GM19351 (cell line): ENCODE results near the gene UGT2B11.
"Not testable (repeated sequence)": the region's sequence is repeated elsewhere in the genome, so short reads cannot be mapped to it uniquely, and the experiment has no call there.

Source experiments
- ATAC-seq: cut with Tn5 transposase; IDR thresholded peaks from one replicate; pipeline ENCODE4 v1.9.1; 2021; ENCODE audit warnings: mild to moderate bottlenecking, moderate library complexity; ENCODE audit not compliant: unreplicated experiment

Gene UGT2B11

GRCh38 chr4:69214716-69215115 lies at the start of gene UGT2B11:
Gene UGT2B11, minus strand, starts transcription at chr4:69214748. Its CDS starts 26 bp downstream, at chr4:69214722.
- ATAC-seq, result no peak

DNA sequence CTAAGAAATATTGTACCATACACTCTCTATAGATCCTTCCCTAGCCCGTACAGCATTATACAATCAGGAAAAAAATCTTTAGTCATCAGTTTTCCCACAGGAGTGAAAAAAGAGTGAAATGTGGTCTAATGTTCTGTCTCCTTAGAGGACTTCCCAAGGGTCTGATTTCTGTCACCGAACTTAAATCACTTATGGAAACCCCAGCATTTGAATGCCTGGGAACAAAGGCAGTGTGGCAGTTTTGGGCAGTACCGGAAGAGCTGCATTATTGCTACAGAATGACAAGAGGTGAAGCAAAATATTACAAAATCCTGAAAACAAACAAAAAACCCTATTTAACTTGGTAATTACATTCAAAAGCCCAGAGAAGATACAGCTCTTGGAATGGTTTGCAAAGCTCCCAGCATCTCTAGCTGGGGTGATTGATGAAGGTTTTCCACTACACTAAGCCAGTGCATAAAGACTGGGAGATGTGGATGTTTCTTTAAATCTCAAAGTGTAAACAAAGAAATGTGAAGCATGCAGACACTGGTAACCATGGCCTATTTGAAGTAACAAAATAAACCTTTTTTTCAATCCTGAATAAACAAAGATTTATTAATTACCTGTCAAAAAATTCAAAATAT lies 38.7 kb upstream of the UGT2B11 start:
- not testable (repeated sequence) for ATAC-seq

GRCh38 chr4:69250884-69251283 lies 36.3 kb upstream of the UGT2B11 start:
- not testable (repeated sequence) for ATAC-seq

GRCh38 chr4:69242562-69243240 lies 28.2 kb upstream of the UGT2B11 start:
- ATAC-seq, result not testable (repeated sequence)

DNA sequence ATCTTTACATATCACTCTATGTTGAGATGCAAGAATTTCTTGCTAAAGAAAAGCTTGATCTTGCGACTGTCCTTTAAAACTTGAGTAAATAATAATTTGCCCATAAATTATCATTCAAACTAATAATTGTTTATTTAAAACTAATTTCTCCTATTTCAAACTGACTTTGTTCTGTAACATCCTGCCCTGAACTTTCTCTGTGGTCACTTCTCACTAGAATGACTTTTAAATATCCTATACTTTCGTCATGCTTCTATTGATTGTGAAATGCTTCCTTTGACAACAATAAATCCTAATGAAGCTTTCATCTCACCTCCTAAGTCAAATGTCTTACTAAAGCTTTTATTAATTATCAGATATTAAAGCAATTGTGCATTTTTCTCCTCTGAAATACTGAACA lies 27.2 kb upstream of the UGT2B11 start:
- ATAC-seq, result not testable (repeated sequence)

- not testable (repeated sequence) for ATAC-seq
These were observed 26.2 kb upstream of the UGT2B11 start for GRCh38 chr4:69240787-69241186.

- ATAC-seq, result no peak
These were observed 25.1 kb upstream of the UGT2B11 start for GRCh38 chr4:69239557-69240168.

DNA sequence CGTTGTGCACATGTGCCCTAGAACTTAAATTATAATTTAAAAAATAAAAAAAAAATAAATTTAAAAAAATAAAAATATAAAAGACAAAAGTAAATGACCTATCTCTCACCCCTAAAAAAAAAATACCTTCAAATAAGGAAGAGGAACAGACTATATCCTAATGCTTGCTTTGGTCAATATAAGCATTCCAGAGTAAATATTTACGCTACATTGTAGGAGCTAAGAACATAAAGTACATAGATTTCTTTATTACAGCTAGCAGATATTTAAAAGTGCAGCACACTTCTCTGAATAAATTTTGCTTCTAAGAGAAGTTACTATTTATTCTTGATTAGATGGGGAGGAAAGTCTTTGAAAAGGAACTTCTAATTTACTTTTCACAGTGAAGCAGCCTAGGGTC lies 24.5 kb upstream of the UGT2B11 start:
- ATAC-seq, result no peak

DNA sequence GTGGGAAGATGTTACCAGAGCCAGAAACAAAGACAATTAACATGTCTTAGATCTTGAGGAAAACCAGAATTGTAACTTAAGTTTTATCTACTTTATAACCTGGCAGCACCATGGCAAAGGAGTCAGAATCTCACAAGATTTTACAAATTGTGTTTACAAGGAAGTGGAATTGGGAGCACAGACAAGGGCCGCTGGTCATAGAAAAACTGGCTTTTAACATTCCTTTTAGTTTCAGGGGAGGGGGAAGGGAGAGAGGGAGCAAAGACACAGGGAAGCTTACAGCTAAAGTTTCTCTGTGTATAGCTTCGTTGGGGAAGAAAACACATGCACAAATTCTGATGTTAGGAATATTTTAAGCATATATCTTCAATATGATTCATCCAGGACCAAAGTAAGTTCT lies 10.3 kb upstream of the UGT2B11 start:
- no peak for ATAC-seq

DNA sequence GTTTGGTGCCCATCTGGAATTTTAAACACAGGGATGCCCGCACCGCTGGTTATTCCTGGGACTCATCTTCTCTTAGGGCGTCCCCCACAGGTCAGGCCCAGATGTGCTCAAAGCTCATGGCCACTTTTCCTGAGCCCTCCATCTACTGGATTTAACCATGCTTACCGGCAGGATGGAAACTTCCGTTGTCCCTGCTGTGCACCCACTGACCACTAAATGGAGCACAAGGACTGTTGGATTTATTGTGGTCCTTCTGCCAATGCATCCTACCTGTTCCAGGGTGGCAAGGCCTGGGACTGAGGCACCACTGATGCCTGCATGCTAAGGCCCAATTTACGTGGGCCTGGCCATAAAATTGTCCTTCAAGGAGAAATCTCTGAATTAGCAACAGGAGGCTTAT lies 8.7 kb upstream of the UGT2B11 start:
- ATAC-seq, result not testable (repeated sequence)

- not testable (repeated sequence) for ATAC-seq
These were observed 3.9 kb upstream of the UGT2B11 start for GRCh38 chr4:69218491-69218890.

DNA sequence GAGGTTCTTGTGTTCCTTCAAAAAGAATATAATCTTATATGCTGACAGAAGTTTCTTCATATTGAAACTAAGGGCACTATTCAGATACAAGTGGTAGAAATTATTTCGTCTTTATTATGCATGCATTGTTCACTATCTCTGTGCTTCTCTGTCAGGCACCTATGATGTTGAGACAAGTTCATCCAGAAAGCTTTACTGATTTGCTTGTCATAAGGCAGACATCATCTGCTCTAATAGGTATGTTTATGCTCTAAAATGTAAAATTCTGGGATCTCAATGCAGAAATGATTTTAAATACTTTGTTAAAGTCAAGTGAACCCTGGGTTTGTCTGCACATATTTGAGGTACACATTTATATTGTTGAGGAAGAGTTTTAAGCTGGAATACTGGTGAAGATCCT lies 3.6 kb downstream of the UGT2B11 start:
- ATAC-seq, result no peak

DNA sequence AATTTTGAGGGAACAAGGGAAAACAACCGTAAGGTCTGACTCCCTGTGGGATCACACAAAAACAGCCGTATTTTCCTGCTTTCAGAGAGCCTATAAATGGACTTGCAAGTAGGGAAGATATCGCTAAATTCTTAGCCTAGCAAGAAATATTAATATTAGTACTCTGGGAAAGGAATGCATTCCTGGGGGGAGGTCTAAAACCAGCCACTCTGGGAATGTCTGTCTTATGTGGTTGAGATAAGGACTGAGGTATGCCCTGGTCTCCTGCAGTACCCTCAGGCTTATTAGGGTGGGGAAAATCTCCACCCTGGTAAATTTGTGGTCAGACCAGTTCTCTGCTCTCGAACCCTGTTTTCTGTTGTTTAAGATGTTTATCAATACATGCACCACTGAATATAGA lies 16.0 kb downstream of the UGT2B11 start:
- ATAC-seq, result not testable (repeated sequence)

DNA sequence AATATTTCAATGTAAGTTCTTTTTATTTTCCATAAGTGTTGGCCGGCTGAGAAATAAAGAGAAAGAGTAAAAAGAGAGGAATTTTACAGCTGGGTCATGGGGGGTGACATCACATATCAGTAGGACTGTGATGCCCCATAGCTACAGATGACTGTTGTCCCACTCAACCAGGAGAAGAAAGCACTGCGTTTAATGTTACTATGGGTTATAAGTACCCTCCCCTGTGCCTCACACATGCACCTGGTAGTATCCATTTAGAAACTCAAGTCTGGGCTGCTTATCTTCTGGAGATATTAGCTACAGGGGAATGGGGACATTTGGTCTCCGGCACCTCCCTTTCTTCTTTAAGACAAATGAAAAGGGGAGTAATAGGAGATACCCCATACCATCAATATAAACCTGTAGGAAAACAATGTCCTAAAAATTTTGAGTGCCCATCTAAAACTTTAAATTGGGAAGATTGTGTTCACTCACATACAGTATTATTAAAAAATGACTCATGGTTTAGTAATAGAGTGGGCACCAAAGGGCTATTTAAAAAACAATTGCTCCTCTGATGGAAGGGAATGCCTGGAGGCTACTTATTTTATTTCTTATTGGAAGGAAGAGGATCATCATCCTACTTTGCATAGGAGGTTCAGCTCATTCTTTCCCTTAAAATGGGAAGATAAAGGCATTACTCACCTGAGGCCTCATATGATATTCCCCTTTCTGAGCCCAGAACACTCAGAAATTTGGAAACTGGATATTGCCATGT lies 18.2 kb downstream of the UGT2B11 start:
- ATAC-seq, result no peak

DNA sequence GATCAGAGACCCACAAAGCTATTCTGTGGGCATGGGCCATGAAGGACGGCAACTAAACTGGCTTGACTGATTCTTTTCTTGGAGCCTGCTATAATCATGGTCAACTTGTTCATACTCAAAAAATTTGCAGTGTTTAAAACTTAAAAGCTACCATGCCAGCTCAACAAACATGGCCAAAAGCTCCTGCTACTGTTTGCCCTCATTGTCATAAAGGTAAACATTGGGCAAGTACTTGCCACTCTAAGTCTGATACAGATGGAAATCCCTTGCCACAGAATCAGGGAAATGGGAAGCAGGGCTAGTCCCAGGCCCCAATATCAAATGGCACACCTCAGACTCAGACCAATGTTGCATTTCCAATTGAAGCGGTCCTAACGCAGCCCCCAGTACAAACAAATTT lies 20.4 kb downstream of the UGT2B11 start:
- ATAC-seq, result no peak

DNA sequence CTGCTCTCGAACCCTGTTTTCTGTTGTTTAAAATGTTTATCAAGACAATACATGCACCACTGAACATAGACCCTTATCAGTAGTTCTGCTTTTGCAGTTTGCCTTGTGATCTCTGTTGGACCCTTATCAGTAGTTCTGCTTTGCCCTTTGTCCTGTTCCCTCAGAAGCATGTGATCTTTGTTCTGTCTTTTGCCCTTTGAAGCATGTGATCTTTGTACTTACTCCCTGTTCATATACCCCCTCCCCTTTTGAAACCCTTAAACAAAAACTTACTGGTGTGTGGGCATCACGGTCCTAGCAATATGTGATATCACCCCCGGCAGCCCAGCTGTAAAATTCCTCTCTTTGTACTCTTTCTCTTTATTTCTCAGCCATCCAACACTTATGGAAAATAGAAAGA lies 22.6 kb downstream of the UGT2B11 start:
- not testable (repeated sequence) for ATAC-seq

- not testable (repeated sequence) for ATAC-seq
These were observed 23.9 kb downstream of the UGT2B11 start for GRCh38 chr4:69190621-69191020.

DNA sequence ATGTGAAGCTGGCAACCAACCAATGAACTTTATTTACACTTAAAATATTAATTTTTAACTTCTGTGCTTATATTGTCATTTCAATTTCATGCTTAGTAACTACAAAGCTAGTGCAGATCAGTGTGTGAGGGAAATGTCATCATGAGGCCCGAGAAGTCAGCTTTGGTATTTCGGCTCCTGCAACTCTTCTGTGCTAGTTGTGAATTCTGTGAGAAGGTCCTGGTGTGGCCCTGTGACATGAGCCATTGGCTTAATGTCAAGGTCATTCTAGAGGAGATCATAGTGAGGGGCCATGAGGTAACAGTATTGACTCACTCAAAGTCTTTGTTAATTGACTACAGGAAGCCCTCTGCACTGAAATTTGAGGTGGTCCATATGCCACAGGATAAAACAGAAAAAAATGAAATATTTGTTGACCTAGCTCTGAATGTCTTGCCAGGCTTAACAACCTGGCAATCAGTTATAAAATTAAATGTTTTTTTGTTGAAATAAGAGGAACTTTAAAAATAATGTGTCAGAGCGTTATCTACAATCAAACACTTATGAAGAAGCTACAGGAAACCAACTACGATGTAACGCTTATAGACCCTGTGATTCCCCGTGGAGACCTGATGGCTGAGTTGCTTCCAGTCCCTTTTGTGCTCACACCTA lies 32.9 kb downstream of the UGT2B11 start:
- not testable (repeated sequence) for ATAC-seq

DNA sequence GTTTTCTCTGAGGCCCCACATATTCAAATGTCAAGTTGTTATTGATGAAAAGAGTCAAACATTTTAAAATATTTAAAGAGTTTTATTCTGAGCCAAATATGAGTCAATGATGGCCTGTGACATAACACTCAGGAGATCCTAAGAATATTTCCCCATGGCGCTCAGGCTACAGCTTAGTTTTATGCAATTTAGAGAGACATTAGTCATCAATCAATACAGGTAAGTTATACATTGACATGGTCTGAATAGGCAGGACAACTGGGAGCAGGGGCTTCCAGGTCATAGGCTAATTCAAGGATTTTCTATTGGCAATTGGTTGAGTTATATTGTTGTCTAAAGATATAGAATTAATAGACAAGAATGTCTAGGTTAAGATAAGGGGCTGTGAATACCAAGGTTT lies 34.7 kb downstream of the UGT2B11 start:
- ATAC-seq, result not testable (repeated sequence)

GRCh38 chr4:69178751-69179205 lies 35.8 kb downstream of the UGT2B11 start:
- ATAC-seq, result not testable (repeated sequence)
